ENCODE results near the gene PRRC1. TPM values are rescaled to one million over a fixed set of nuclear protein-coding genes. Genes with fewer than 3 reads are reported as not detected.
"Not testable (repeated sequence)": the region's sequence is repeated elsewhere in the genome, so short reads cannot be mapped to it uniquely, and the experiment has no call there.

PRRC1 gene
- total RNA-seq, 1 experiment from 2014 or later, result 47.1 TPM

DNA sequence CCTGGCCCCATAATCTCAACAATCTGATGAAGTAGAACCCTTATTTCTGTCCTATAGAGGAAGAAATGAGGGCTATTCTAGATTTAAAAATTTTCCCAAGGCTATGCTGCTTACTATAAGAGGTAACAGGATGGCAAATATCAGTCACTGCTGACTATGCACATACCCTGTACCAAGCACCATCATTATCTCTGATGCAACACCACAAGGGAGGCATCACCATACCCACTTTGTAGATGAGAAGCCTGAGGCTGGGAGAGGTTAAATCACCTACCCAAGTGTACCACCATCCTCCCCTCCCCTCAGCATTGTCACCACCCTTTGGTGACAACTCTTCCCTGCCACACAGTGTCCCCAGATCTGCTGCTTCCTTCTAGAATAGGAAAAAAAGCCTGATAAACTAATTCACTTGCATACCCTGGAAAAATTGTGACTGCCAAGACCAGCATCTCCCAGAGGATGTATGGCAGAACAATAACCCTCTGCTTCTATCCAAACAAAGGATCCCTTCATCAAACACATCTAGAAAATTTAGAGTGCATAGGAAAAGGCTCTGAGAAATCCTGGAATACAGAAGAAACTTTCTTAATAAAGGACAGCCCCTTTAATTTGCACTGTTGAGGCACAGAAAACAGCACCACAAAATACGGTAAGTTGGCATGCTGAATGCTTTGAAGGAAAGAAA is 48.3 kb downstream of the PRRC1 start:
- H3K27ac ChIP-seq (ENCODE audit: low read depth, low read length, poor library complexity, severe bottlenecking), result no peak overlapping the region
- peaks cover 30% of the 10 kb centered on the region for H3K27me3 ChIP-seq (replicated peaks; ENCODE audit: insufficient read depth, low read depth, low read length, poor library complexity)
- CTCF ChIA-PET, result no interaction called here
- H3K36me3 ChIP-seq (ENCODE audit: insufficient read depth, low read length, poor library complexity, severe bottlenecking), result no peaks in the 10 kb centered on the region
- intact Hi-C loops (cut with micrococcal nuclease; ENCODE audit: unreplicated experiment), result loop anchor here (10.0 kb wide), 3 partner anchors 309 to 1279 kb away; no protein-coding TSS in a partner anchor
- TF ChIP-seq EZH2 (IDR thresholded peaks at IDR 0.05; ENCODE audit: borderline replicate concordance, low read depth, low read length, poor library complexity, severe bottlenecking) (no peak), CTCF (conservative IDR thresholded peaks at IDR 0.05; ENCODE audit: low read depth, low read length) (no peak)
- DNase-seq (ENCODE audit: low spot score), result no peak
- BruUV-seq (replicated peaks), result no TSS peak
- POLR2A ChIA-PET (ENCODE audit: low non-redundant PET), result no interaction called here
- H3K9me3 ChIP-seq (ENCODE audit: low read depth, low read length, poor library complexity, severe bottlenecking), result no peaks in the 10 kb centered on the region
- H3K4me3 ChIP-seq (ENCODE audit: low read depth, low read length, poor library complexity, severe bottlenecking), result no peak overlapping the region
- H3K4me1 ChIP-seq (ENCODE audit: insufficient read depth, low read length, poor library complexity, severe bottlenecking), result no peaks in the 10 kb centered on the region

DNA sequence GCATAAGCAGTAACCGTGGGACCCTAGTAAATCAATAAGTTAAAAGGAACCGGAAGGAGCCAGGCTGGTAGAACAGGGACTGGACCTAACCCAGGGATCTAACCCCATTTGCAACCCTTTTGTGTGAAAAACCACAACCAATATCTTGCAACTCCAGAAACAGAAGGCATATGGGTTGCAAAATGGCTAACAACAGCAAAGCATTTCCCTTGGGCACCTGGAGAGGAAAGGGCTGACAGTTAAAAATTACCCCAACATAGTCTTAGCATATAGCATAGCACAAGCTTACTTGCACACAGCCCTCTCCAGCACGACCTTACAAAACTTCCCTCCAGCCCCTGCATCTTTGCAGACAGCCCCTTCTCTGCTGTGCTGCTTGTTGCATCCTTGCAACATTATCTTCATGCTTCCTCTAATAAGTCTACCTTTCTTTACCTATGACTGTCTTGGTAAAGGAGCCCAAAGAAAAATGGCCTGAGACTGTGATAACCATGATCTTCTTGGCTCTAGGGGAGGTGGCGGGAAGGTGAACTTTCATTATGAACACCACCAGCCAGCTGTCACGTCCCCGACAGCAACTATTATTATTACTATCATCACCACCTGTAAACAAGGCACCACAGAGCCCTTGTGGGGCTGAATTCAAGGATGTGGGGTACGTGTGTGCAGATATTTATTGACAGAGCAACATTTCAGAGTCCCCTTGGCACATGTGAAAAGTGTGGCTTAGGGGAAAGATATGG is 49.8 kb downstream of the PRRC1 start:
- H3K27ac ChIP-seq (ENCODE audit: low read depth, low read length, poor library complexity, severe bottlenecking), result no peak overlapping the region
- H3K4me3 ChIP-seq (ENCODE audit: low read depth, low read length, poor library complexity, severe bottlenecking), result no peak overlapping the region
- no peaks in the 10 kb centered on the region for H3K36me3 ChIP-seq (ENCODE audit: insufficient read depth, low read length, poor library complexity, severe bottlenecking)
- H3K4me1 ChIP-seq (ENCODE audit: insufficient read depth, low read length, poor library complexity, severe bottlenecking), result no peaks in the 10 kb centered on the region
- TF ChIP-seq CTCF (conservative IDR thresholded peaks at IDR 0.05; ENCODE audit: low read depth, low read length), result no peak
- TF ChIP-seq EZH2 (IDR thresholded peaks at IDR 0.05; ENCODE audit: borderline replicate concordance, low read depth, low read length, poor library complexity, severe bottlenecking), result no peak
- H3K27me3 ChIP-seq (replicated peaks; ENCODE audit: insufficient read depth, low read depth, low read length, poor library complexity), result peaks cover 40% of the 10 kb centered on the region
- ChIA-PET CTCF (no interaction called here), POLR2A (ENCODE audit: low non-redundant PET) (no interaction called here)
- intact Hi-C loops (cut with micrococcal nuclease; ENCODE audit: unreplicated experiment), result loop anchor here (10.0 kb wide), 3 partner anchors 308 to 1278 kb away; no protein-coding TSS in a partner anchor
- DNase-seq (ENCODE audit: low spot score), result no peak
- no peaks in the 10 kb centered on the region for H3K9me3 ChIP-seq (ENCODE audit: low read depth, low read length, poor library complexity, severe bottlenecking)
- BruUV-seq (replicated peaks), result no TSS peak

- no peaks in the 10 kb centered on the region for H3K4me1 ChIP-seq (ENCODE audit: insufficient read depth, low read length, poor library complexity, severe bottlenecking)
- TF ChIP-seq CTCF (conservative IDR thresholded peaks at IDR 0.05; ENCODE audit: low read depth, low read length) (no peak), EZH2 (IDR thresholded peaks at IDR 0.05; ENCODE audit: borderline replicate concordance, low read depth, low read length, poor library complexity, severe bottlenecking) (no peak)
- DNase-seq (ENCODE audit: low spot score), result no peak
- H3K27me3 ChIP-seq (replicated peaks; ENCODE audit: insufficient read depth, low read depth, low read length, poor library complexity), result peaks cover 40% of the 10 kb centered on the region
- H3K9me3 ChIP-seq (ENCODE audit: low read depth, low read length, poor library complexity, severe bottlenecking), result no peaks in the 10 kb centered on the region
- POLR2A ChIA-PET (ENCODE audit: low non-redundant PET), result no interaction called here
- H3K4me3 ChIP-seq (ENCODE audit: low read depth, low read length, poor library complexity, severe bottlenecking), result no peak overlapping the region
- CTCF ChIA-PET, result no interaction called here
- intact Hi-C loops (cut with micrococcal nuclease; ENCODE audit: unreplicated experiment), result loop anchor here (10.0 kb wide), 3 partner anchors 307 to 1277 kb away; no protein-coding TSS in a partner anchor
- H3K36me3 ChIP-seq (ENCODE audit: insufficient read depth, low read length, poor library complexity, severe bottlenecking), result no peaks in the 10 kb centered on the region
- no TSS peak for BruUV-seq (replicated peaks)
- no peak overlapping the region for H3K27ac ChIP-seq (ENCODE audit: low read depth, low read length, poor library complexity, severe bottlenecking)
Observed at GRCh38 chr5:127568166-127568565, 50.7 kb downstream of the PRRC1 start.

DNA sequence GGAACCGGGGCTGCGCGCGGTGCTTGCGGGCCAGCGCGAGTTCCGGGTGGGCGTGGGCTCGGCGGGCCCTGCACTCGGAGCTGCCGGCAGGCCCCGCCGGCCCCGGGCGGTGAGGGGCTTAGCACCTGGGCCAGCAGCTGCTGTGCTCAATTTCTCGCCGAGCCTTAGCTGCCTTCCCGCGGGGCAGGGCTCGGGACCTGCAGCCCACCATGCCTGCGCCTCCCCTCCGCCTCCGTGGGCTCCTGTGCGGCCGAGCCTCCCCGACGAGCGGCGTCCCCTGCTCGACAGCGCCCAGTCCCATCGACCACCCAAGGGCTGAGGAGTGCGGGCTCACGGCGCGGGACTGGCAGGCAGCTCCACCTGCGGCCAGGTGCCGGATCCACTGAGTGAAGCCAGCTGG is 52.0 kb downstream of the PRRC1 start:
- H3K36me3 ChIP-seq (ENCODE audit: insufficient read depth, low read length, poor library complexity, severe bottlenecking); BruUV-seq (replicated peaks); H3K4me1 ChIP-seq (ENCODE audit: insufficient read depth, low read length, poor library complexity, severe bottlenecking); DNase-seq (ENCODE audit: low spot score); H3K9me3 ChIP-seq (ENCODE audit: low read depth, low read length, poor library complexity, severe bottlenecking); CTCF ChIA-PET; H3K4me3 ChIP-seq (ENCODE audit: low read depth, low read length, poor library complexity, severe bottlenecking); H3K27ac ChIP-seq (ENCODE audit: low read depth, low read length, poor library complexity, severe bottlenecking): not testable (repeated sequence)
- intact Hi-C loops (cut with micrococcal nuclease; ENCODE audit: unreplicated experiment), result loop anchor here (10.0 kb wide), 3 partner anchors 305 to 1275 kb away; no protein-coding TSS in a partner anchor
- POLR2A ChIA-PET (ENCODE audit: low non-redundant PET), result interaction anchor here (0.6 kb wide), 1 partner anchor 76 kb away, joined by 3 read pairs; no protein-coding TSS in a partner anchor
- H3K27me3 ChIP-seq (replicated peaks; ENCODE audit: insufficient read depth, low read depth, low read length, poor library complexity), result peaks cover 40% of the 10 kb centered on the region

All from A673 (cell line).